H1 (cell line): Measurements from ENCODE around the gene PTPA. TPM values are rescaled to one million over a fixed set of nuclear protein-coding genes. Genes with fewer than 3 reads are reported as not detected.

Experiments used
- ASH2L ChIP-seq: fragments of 200-600, 300-600 bp; sonication (generic); IDR thresholded peaks from one replicate; pipeline ENCODE4 v1.7.1; 2017; ENCODE audit warnings: low read length
- BACH1 ChIP-seq: IDR thresholded peaks from 2 replicates; pipeline ENCODE4 v1.6.1; 2012; ENCODE audit warnings: low read length, improper control_type of control experiment
- BCL11A ChIP-seq, 2 experiments: IDR thresholded peaks; one replicate each; pipeline ENCODE4 v1.6.1; 2011; ENCODE audit warnings: low read depth in 2 of 2, low read length in 2 of 2, mild to moderate bottlenecking in 2 of 2
- BRCA1 ChIP-seq: IDR thresholded peaks from 2 replicates; pipeline ENCODE4 v1.6.1; 2012; ENCODE audit warnings: low read depth, low read length, improper control_type of control experiment
- CBX5 ChIP-seq: fragments of 300-800, 300-1000 bp; sonication (generic); IDR thresholded peaks from 2 replicates; pipeline ENCODE4 v1.7.1; 2016; ENCODE audit warnings: antibody characterized with exemption, low read length, low read depth
- CBX8 ChIP-seq: fragments of 300-800, 300-1000 bp; sonication (generic); IDR thresholded peaks from 2 replicates; pipeline ENCODE4 v1.7.1; 2016; ENCODE audit warnings: low read depth, low read length, borderline replicate concordance
- CEBPB ChIP-seq: IDR thresholded peaks from 2 replicates; pipeline ENCODE4 v1.6.1; 2012; ENCODE audit warnings: low read depth, low read length
- CHD1 ChIP-seq: IDR thresholded peaks from 2 replicates; pipeline ENCODE4 v1.6.1; 2012; ENCODE audit warnings: low read depth, low read length, improper control_type of control experiment
- EZH2 ChIP-seq: fragments of 200-600 bp; sonication (generic); IDR thresholded peaks from 2 replicates; pipeline ENCODE4 v1.7.1; 2012; ENCODE audit warnings: low read depth, mild to moderate bottlenecking, moderate library complexity, low read length, inconsistent platforms; ENCODE audit not compliant: severe bottlenecking
- GTF2F1 ChIP-seq: IDR thresholded peaks from 2 replicates; pipeline ENCODE4 v1.6.1; 2012; ENCODE audit warnings: low read depth, low read length, improper control_type of control experiment, borderline replicate concordance
- JUN ChIP-seq: IDR thresholded peaks from 2 replicates; pipeline ENCODE4 v1.6.1; 2011; ENCODE audit warnings: low read depth, mild to moderate bottlenecking, improper control_type of control experiment, low read length
- NRF1 ChIP-seq: IDR thresholded peaks from 2 replicates; pipeline ENCODE4 v1.6.1; 2011; ENCODE audit warnings: mild to moderate bottlenecking, low read depth, low read length, improper control_type of control experiment
- PHF8 ChIP-seq: fragments of 200-600 bp; sonication (generic); conservative IDR thresholded peaks from 2 replicates; pipeline ENCODE4 v1.7.1; 2012; ENCODE audit warnings: low read depth, mild to moderate bottlenecking, inconsistent platforms, low read length, moderate library complexity
- POLR2A ChIP-seq, 2 experiments: IDR thresholded peaks; 1 replicate in 1 of 2; 2 replicates in 1 of 2; pipeline ENCODE4 v1.6.1; 2011; ENCODE audit warnings: low read depth in 2 of 2, low read length in 2 of 2, mild to moderate bottlenecking in 2 of 2; ENCODE audit errors: control extremely low read depth in 1 of 2
- RFX5 ChIP-seq: IDR thresholded peaks from 2 replicates; pipeline ENCODE4 v1.6.1; 2011; ENCODE audit warnings: low read depth, low read length, improper control_type of control experiment, borderline replicate concordance
- RNF2 ChIP-seq: fragments of 200-900, 300-1000 bp; sonication (generic); IDR thresholded peaks from 2 replicates; pipeline ENCODE4 v1.7.1; 2016; ENCODE audit warnings: borderline replicate concordance, low read depth, mild to moderate bottlenecking, antibody characterized with exemption, low read length; ENCODE audit not compliant: poor library complexity, severe bottlenecking; ENCODE audit errors: missing control alignments
- SP1 ChIP-seq: IDR thresholded peaks from 2 replicates; pipeline ENCODE4 v1.6.1; 2011; ENCODE audit warnings: low read depth, low read length
- TEAD4 ChIP-seq: IDR thresholded peaks from 2 replicates; pipeline ENCODE4 v1.6.1; 2012; ENCODE audit warnings: low read depth, low read length, inconsistent platforms, mixed read lengths
- polyA plus RNA-seq, 7 experiments: library from polyadenylated mRNA; depleted of rRNA in 3 of 7; stranded (reverse) in 5 of 7; unstranded in 2 of 7; fragments of >200 nt in 5 of 7; fragments of 200-250 nt in 2 of 7; gene quantifications; 1 replicate in 5 of 7; 2 replicates in 1 of 7; 4 replicates in 1 of 7; pipeline versions ENCODE4 v1.2.1 to v1.2.3, GENCODE V29; 2011 to 2013; ENCODE audit warnings: missing spikeins in 2 of 7, mixed read lengths in 2 of 7
- total RNA-seq: library from RNA; stranded (reverse); fragmentation: NEBNext Ultra II Directional; extraction: Animal tissue kit (Norgen Biotek cat#: 25700); gene quantifications from 2 replicates; pipeline ENCODE4 v1.2.1, GENCODE V29; 2021
- TF ChIP-seq, protein P1 (sequence below): IDR thresholded peaks from 2 replicates; pipeline ENCODE4 v1.6.1; 2012; ENCODE audit warnings: inconsistent platforms
- TF ChIP-seq, protein P2 (sequence below): IDR thresholded peaks from 2 replicates; pipeline ENCODE4 v1.6.1; 2011; ENCODE audit warnings: low read depth, mild to moderate bottlenecking, low read length; ENCODE audit not compliant: insufficient read depth

The PTPA gene
- total and polyA plus RNA-seq, 2 of the 8 experiments (the other 6 are each of a cell fraction or from before 2014, with no cell fraction given), result 114 to 145 TPM

DNA sequence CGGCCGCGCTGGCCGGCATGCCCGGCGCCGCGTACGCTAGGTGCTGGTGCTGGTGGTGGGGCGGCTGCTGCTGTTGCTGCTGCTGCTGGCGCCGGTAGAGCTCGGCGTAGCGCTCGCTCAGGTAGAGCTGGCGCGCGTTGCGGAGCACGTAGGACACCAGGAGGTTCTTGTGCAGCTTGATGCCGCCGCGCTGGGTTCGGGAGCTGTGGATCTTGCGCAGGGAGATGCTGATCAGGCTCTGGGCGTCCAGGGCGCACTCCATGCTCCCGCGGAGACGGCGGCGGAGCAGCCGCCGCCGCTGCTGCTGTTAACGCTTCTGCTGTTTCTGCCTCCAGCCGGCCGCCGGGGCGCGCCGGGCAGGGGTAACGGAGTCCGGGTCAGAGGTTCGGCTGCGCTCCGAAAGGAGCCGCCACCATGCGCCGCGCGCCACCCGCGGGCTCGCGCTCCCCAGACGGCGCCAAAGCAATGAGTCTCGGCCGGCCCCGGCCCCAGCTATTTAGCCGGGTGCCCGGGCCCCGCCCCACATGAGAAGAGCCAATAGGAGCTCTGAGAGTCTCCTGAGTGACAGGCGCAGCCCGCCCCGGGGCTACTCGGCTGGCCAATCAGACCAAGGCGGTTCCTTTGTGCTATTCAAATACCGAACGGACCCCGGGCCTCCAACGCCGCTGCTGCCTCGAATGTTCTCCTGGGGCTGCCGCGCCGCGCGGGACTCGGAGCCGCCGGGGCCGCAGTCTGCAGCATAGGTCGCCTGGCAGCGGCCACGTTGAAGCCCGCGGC lies 66.8 kb downstream of the PTPA start, which contains the start of gene IER5L (continued):
- TF ChIP-seq NRF1, result no peak
- no peak for TF ChIP-seq RFX5
- TF ChIP-seq CBX8, result no peak
- no peak for TF ChIP-seq CEBPB
- TF ChIP-seq, protein P1, sequence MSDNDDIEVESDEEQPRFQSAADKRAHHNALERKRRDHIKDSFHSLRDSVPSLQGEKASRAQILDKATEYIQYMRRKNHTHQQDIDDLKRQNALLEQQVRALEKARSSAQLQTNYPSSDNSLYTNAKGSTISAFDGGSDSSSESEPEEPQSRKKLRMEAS, result no peak
- TF ChIP-seq CBX5, result no peak
- TF ChIP-seq TEAD4, result no peak
- peak; percentile 68; the same call in 1 of the 2 replicates for TF ChIP-seq PHF8
- no peak for TF ChIP-seq JUN
- TF ChIP-seq GTF2F1, result peak; percentile 96
- TF ChIP-seq SP1, result peak; percentile 97
- no peak for TF ChIP-seq RNF2
- no peak for TF ChIP-seq CHD1
- peak; percentile 21 for TF ChIP-seq ASH2L
- TF ChIP-seq BRCA1, result no peak
- TF ChIP-seq BCL11A (IDR thresholded peaks at IDR 0.05; ENCODE audit: low read depth in 2 of 2, low read length in 2 of 2), result no peak
- TF ChIP-seq, protein P2, sequence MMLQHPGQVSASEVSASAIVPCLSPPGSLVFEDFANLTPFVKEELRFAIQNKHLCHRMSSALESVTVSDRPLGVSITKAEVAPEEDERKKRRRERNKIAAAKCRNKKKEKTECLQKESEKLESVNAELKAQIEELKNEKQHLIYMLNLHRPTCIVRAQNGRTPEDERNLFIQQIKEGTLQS, result no peak
- TF ChIP-seq EZH2, result peak; percentile 44
- no peak for TF ChIP-seq BACH1
- peak in 1 of 2 experiments; percentile 96; a peak in 2 of 3 replicates for TF ChIP-seq POLR2A (IDR thresholded peaks at IDR 0.05; ENCODE audit: control extremely low read depth in 1 of 2, low read depth in 2 of 2, low read length in 2 of 2)
